Colonic mucosa (tissue), 4 donors: ENCODE results near the gene FMNL2. TPM values are rescaled to one million over a fixed set of nuclear protein-coding genes. Genes with fewer than 3 reads are reported as not detected.

Source experiments
- DNase-seq: peaks from one replicate; pipeline ENCODE4 v3.0.0-alpha.2; 2020
- H3K27ac ChIP-seq: fragments of 200-600 bp; one replicate; pipeline ENCODE4 v1.8.0; 2021
- H3K27me3 ChIP-seq: fragments of 200-600 bp; one replicate; pipeline ENCODE4 v1.8.0; 2021
- H3K36me3 ChIP-seq: fragments of 200-600 bp; one replicate; pipeline ENCODE4 v1.8.0; 2021
- H3K4me1 ChIP-seq: fragments of 200-600 bp; one replicate; pipeline ENCODE4 v1.8.0; 2021; ENCODE audit warnings: mild to moderate bottlenecking
- H3K4me3 ChIP-seq: fragments of 200-600 bp; one replicate; pipeline ENCODE4 v1.8.0; 2021
- H3K9ac ChIP-seq, 2 donors: one replicate each; pipeline ENCODE4 v1.7.0; 2013; ENCODE audit warnings: control low read depth in 2 of 2, low read depth in 2 of 2, low read length in 2 of 2
- H3K9me3 ChIP-seq: fragments of 200-600 bp; one replicate; pipeline ENCODE4 v1.8.0; 2021
- CTCF ChIP-seq: fragments of 200-600 bp; IDR thresholded peaks from one replicate; pipeline ENCODE4 v1.8.0; 2022; ENCODE audit warnings: antibody characterized with exemption, mild to moderate bottlenecking
- intact Hi-C: fragments of 100-400 bp; cut with DNase I; formaldehyde crosslinking; loops from one replicate; pipeline ENCODE4 v1.14.1; 2022
- total RNA-seq, 2 donors: library from RNA; stranded (reverse); fragmentation: NEBNext Ultra II Directional in 1 of 2; extraction: Animal tissue kit (Norgen Biotek cat#: 25700) in 1 of 2; gene quantifications; one replicate each; pipeline ENCODE4 v1.2.1, GENCODE V29; 2021
- donor health status: healthy.
- donor health status: DM: no; HTN: no; CAD: no.
- donor health status: DM: no; HTN: no; CAD: no.

Gene FMNL2
- total RNA-seq, 2 donors from 2014 or later = 10.6 to 17.5 TPM

GRCh38 chr2:152445791-152446201 lies 110.8 kb downstream of the FMNL2 start:
- Histone ChIP-seq H3K9me3 (no peaks in the 10 kb centered on the region), H3K27me3 (no peaks in the 10 kb centered on the region), H3K27ac (no peak overlapping the region), H3K36me3 (no peaks in the 10 kb centered on the region), H3K4me3 (no peak overlapping the region), H3K9ac (no peak overlapping the region), H3K4me1 (no peaks in the 10 kb centered on the region)
- intact Hi-C loops = no loop called here
- TF ChIP-seq CTCF = no peak
- no peak for DNase-seq

GRCh38 chr2:152446213-152446612 lies 111.2 kb downstream of the FMNL2 start:
- Histone ChIP-seq H3K27me3 (no peaks in the 10 kb centered on the region), H3K9ac (no peak overlapping the region), H3K4me3 (no peak overlapping the region), H3K9me3 (no peaks in the 10 kb centered on the region), H3K27ac (no peak overlapping the region), H3K4me1 (no peaks in the 10 kb centered on the region), H3K36me3 (no peaks in the 10 kb centered on the region)
- no peak for TF ChIP-seq CTCF
- no peak for DNase-seq
- intact Hi-C loops = no loop called here

GRCh38 chr2:152447897-152448296 lies 112.9 kb downstream of the FMNL2 start:
- H3K9ac ChIP-seq = no peak overlapping the region
- intact Hi-C loops = no loop called here
- TF ChIP-seq CTCF = no peak
- no peaks in the 10 kb centered on the region for H3K27me3 ChIP-seq
- no peaks in the 10 kb centered on the region for H3K4me1 ChIP-seq
- no peaks in the 10 kb centered on the region for H3K36me3 ChIP-seq
- no peaks in the 10 kb centered on the region for H3K9me3 ChIP-seq
- DNase-seq = no peak
- H3K4me3 ChIP-seq = no peak overlapping the region
- H3K27ac ChIP-seq = no peak overlapping the region

GRCh38 chr2:152448606-152449005 lies 113.6 kb downstream of the FMNL2 start:
- Histone ChIP-seq H3K36me3 (no peaks in the 10 kb centered on the region), H3K4me3 (no peak overlapping the region)

GRCh38 chr2:152449578-152449977 lies 114.6 kb downstream of the FMNL2 start:
- intact Hi-C loops = no loop called here
- no peaks in the 10 kb centered on the region for H3K4me1 ChIP-seq
- no peak overlapping the region for H3K9ac ChIP-seq
- DNase-seq = no peak
- no peak overlapping the region for H3K4me3 ChIP-seq
- no peaks in the 10 kb centered on the region for H3K27me3 ChIP-seq
- no peaks in the 10 kb centered on the region for H3K9me3 ChIP-seq
- no peak for TF ChIP-seq CTCF
- H3K36me3 ChIP-seq = no peaks in the 10 kb centered on the region
- no peak overlapping the region for H3K27ac ChIP-seq

More at GRCh38 chr2:152448606-152449005, 113.6 kb downstream of the FMNL2 start:
- H3K9me3 ChIP-seq = no peaks in the 10 kb centered on the region
- H3K27me3 ChIP-seq = no peaks in the 10 kb centered on the region
- H3K27ac ChIP-seq = no peak overlapping the region
- DNase-seq = no peak
- H3K4me1 ChIP-seq = no peaks in the 10 kb centered on the region
- no peak overlapping the region for H3K9ac ChIP-seq
- TF ChIP-seq CTCF = no peak
- intact Hi-C loops = no loop called here

- TF ChIP-seq CTCF = no peak
- Histone ChIP-seq H3K4me3 (no peak overlapping the region), H3K4me1 (no peaks in the 10 kb centered on the region), H3K27me3 (no peaks in the 10 kb centered on the region), H3K9me3 (no peaks in the 10 kb centered on the region), H3K9ac (no peak overlapping the region), H3K27ac (no peak overlapping the region), H3K36me3 (no peaks in the 10 kb centered on the region)
- intact Hi-C loops = no loop called here
- no peak for DNase-seq
Observed at GRCh38 chr2:152450176-152450575, 115.2 kb downstream of the FMNL2 start.
